ENCODE data around the gene FZD1. TPM values are rescaled to one million over a fixed set of nuclear protein-coding genes. Genes with fewer than 3 reads are reported as not detected.

The FZD1 gene
- total and polyA plus RNA-seq, 2 of the 8 experiments (the other 6 are each of a cell fraction or from before 2014, with no cell fraction given) = 0.62 to 0.91 TPM

DNA sequence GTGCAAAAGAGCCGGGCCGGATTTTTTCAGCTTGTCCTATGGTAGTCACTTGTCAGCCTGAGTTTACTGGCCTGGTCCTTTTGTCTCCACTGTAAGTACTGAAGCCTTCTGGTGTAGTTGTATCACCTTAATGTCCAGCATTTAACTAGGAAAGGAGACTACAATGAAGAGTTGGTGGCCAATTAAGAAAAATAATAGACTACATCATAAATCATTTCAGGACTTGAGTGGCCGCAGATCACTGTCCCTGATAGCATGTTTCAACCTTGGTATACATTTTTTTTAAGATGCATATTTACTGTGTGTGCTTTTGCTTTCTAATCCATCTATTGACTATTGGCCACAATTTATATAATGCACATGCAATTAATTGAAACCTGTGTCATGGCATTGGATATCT, 6.1 kb downstream of the FZD1 start:
- no peak overlapping the region for H2AK5ac ChIP-seq (ENCODE audit: low read depth, low read length)
- no peaks in the 10 kb centered on the region for H3K79me1 ChIP-seq (ENCODE audit: low read depth, low read length)
- no peak overlapping the region for H3K4ac ChIP-seq (replicated peaks; ENCODE audit: insufficient read length, low read depth, low read length)
- no peak overlapping the region for H3K14ac ChIP-seq (ENCODE audit: insufficient read length)
- no peak overlapping the region for H4K8ac ChIP-seq (ENCODE audit: extremely low read depth, insufficient read depth, low read length)
- no peak for TF ChIP-seq RXRA (IDR thresholded peaks at IDR 0.05; ENCODE audit: insufficient read depth, low read depth, low read length)
- no peak for TF ChIP-seq PHF8 (conservative IDR thresholded peaks at IDR 0.05; ENCODE audit: low read depth, low read length)
- no peak for TF ChIP-seq SRF (IDR thresholded peaks at IDR 0.05; ENCODE audit: low read depth, low read length)
- TF ChIP-seq, protein P1, sequence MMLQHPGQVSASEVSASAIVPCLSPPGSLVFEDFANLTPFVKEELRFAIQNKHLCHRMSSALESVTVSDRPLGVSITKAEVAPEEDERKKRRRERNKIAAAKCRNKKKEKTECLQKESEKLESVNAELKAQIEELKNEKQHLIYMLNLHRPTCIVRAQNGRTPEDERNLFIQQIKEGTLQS (IDR thresholded peaks at IDR 0.05; ENCODE audit: insufficient read depth, low read depth, low read length) = no peak
- TF ChIP-seq SUZ12 (IDR thresholded peaks at IDR 0.05; ENCODE audit: low read length) = no peak
- TF ChIP-seq ZNF274 (IDR thresholded peaks at IDR 0.05; ENCODE audit: borderline replicate concordance, extremely low read depth, low read length) = no peak
- no peak for TF ChIP-seq BACH1 (IDR thresholded peaks at IDR 0.05; ENCODE audit: low read length)
- no peak for TF ChIP-seq CBX8 (IDR thresholded peaks at IDR 0.05; ENCODE audit: borderline replicate concordance, low read depth, low read length)
- TF ChIP-seq, protein P2, sequence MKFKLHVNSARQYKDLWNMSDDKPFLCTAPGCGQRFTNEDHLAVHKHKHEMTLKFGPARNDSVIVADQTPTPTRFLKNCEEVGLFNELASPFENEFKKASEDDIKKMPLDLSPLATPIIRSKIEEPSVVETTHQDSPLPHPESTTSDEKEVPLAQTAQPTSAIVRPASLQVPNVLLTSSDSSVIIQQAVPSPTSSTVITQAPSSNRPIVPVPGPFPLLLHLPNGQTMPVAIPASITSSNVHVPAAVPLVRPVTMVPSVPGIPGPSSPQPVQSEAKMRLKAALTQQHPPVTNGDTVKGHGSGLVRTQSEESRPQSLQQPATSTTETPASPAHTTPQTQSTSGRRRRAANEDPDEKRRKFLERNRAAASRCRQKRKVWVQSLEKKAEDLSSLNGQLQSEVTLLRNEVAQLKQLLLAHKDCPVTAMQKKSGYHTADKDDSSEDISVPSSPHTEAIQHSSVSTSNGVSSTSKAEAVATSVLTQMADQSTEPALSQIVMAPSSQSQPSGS (IDR thresholded peaks at IDR 0.05; ENCODE audit: low read length) = no peak
- TF ChIP-seq ASH2L (IDR thresholded peaks at IDR 0.05; ENCODE audit: low read length) = no peak
- TF ChIP-seq TAF1 (IDR thresholded peaks at IDR 0.05; ENCODE audit: low read depth, low read length) = no peak
- no peak overlapping the region for H3K27ac ChIP-seq (ENCODE audit: low read depth, low read length)
- peaks cover 25 to 34% (median 30%) of the 10 kb centered on the region in 4 experiments for H3K27me3 ChIP-seq (replicated peaks in 1 of 4; ENCODE audit: control insufficient read depth in 3 of 4, extremely low read depth in 1 of 4, insufficient read depth in 3 of 4, low read length in 3 of 4)
- H4K91ac ChIP-seq (replicated peaks; ENCODE audit: insufficient read length, low read length) = no peak overlapping the region
- no peak overlapping the region for H2BK5ac ChIP-seq (ENCODE audit: low read depth, low read length)
- no peak overlapping the region for H2BK20ac ChIP-seq (ENCODE audit: low read length)
- no peak overlapping the region for H3K56ac ChIP-seq (replicated peaks; ENCODE audit: insufficient read length, low read depth, low read length)
- no peak overlapping the region for H2BK12ac ChIP-seq (ENCODE audit: low read depth, low read length)
- no peak overlapping the region for H3K9ac ChIP-seq (replicated peaks in 1 of 4; ENCODE audit: extremely low read depth in 1 of 4, low read depth in 3 of 4, low read length in 3 of 4)
- H3K23me2 ChIP-seq (ENCODE audit: low read depth, low read length) = peaks cover 17% of the 10 kb centered on the region; the same call in 1 of the 2 replicates
- H3K4me2 ChIP-seq (ENCODE audit: insufficient read depth in 1 of 2, low read depth in 2 of 2, low read length in 2 of 2) = no peak overlapping the region
- ChIA-PET CTCF (ENCODE audit: partially characterized antibody) (no interaction called here), POLR2A (ENCODE audit: partially characterized antibody) (no interaction called here)
- no peaks in the 10 kb centered on the region for H3K79me2 ChIP-seq (ENCODE audit: control insufficient read depth in 1 of 2, insufficient read depth in 2 of 2, low read length in 2 of 2)
- H2BK120ac ChIP-seq (replicated peaks; ENCODE audit: low read depth, low read length) = no peak overlapping the region
- WGBS, 2 experiments (ENCODE audit: extremely low coverage in 1 of 2, insufficient coverage in 1 of 2, insufficient read length in 1 of 2, insufficient replicate concordance in 2 of 2, low coverage in 1 of 2, low lambda C conversion rate in 2 of 2, missing lambda C conversion rate in 1 of 2) = 86% methylated on average over 3 of the region's 3 CpGs; no CpG with 5 or more reads in 1 of the 2 experiments
- no peak for FAIRE-seq
- H3K23ac ChIP-seq (ENCODE audit: insufficient read length) = no peak overlapping the region
- no peak overlapping the region for H2AFZ ChIP-seq (ENCODE audit: low read length)
- peaks cover 4 to 10% of the 10 kb centered on the region in 2 experiments for H4K20me1 ChIP-seq (replicated peaks in 1 of 2; ENCODE audit: control insufficient read depth in 1 of 2, insufficient read depth in 2 of 2, low read length in 2 of 2)
- H4K5ac ChIP-seq (ENCODE audit: insufficient read length, low read depth, low read length) = no peak overlapping the region
- H3K4me1 ChIP-seq (replicated peaks in 1 of 4; ENCODE audit: control insufficient read depth in 3 of 4, insufficient read depth in 4 of 4, low read length in 3 of 4) = peaks cover 6 to 22% (median 18%) of the 10 kb centered on the region in 4 experiments
- H3K4me3 ChIP-seq (ENCODE audit: extremely low read depth in 1 of 4, insufficient read depth in 2 of 4, low read depth in 3 of 4, low read length in 4 of 4) = no peak overlapping the region
- H3K36me3 ChIP-seq (ENCODE audit: control insufficient read depth in 2 of 4, insufficient read depth in 4 of 4, low read length in 3 of 4) = no peaks in the 10 kb centered on the region; a peak in 1 of 8 replicates
- H3K18ac ChIP-seq (ENCODE audit: extremely low read depth, low read length) = no peak overlapping the region
- H2BK15ac ChIP-seq (ENCODE audit: low read length) = no peak overlapping the region
- DNase-seq (ENCODE audit: low read depth in 1 of 2, low spot score in 2 of 2) = no peak
- peaks cover 0 to 5% of the 10 kb centered on the region in 2 experiments; a peak in 1 of 4 replicates for H3K9me3 ChIP-seq (ENCODE audit: insufficient read depth in 2 of 2, low read depth in 1 of 2, low read length in 1 of 2)
